Measurements from ENCODE around the gene STAT5B. TPM values are rescaled to one million over a fixed set of nuclear protein-coding genes. Genes with fewer than 3 reads are reported as not detected.
"Not testable (repeated sequence)": the region's sequence is repeated elsewhere in the genome, so short reads cannot be mapped to it uniquely, and the experiment has no call there.

The STAT5B gene
- polyA plus RNA-seq, 2 donors = 14.0 to 14.4 TPM

DNA sequence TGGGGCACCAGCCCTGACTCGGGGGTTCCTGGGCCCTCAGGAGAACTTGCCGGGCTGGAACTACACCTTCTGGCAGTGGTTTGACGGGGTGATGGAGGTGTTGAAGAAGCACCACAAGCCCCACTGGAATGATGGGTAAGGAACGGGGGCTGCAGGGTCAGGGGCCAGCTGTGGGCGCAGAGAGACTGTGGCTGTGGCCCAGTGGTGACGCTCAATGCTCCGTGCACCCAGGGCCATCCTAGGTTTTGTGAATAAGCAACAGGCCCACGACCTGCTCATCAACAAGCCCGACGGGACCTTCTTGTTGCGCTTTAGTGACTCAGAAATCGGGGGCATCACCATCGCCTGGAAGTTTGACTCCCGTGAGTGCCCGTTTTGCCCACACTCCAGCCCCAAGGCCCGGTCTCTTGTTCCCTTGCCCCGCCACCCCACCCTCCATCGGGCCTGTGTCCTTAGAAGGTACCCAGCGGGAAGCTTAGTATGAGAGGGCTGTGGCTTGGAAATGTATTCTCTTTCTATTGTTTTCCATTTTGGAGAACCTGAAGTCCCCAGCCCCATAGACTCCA, 31.3 kb upstream of the STAT5B start:
- Histone ChIP-seq H3K27me3 (ENCODE audit: control insufficient read depth in 1 of 2, insufficient read depth in 2 of 2, low read length in 2 of 2) (no peaks in the 10 kb centered on the region), H3K27ac (ENCODE audit: low read depth in 2 of 2, low read length in 1 of 2) (no peak overlapping the region), H3K9me3 (ENCODE audit: control insufficient read depth in 2 of 2, insufficient read depth in 1 of 2, low read depth in 1 of 2, low read length in 1 of 2) (no peaks in the 10 kb centered on the region), H3K4me1 (ENCODE audit: control insufficient read depth in 2 of 2, insufficient read depth in 2 of 2, low read length in 1 of 2) (no peaks in the 10 kb centered on the region), H3K4me3 (ENCODE audit: low read depth in 1 of 2, low read length in 2 of 2) (no peak overlapping the region), H3K36me3 (ENCODE audit: control insufficient read depth in 2 of 2, insufficient read depth in 2 of 2, low read length in 1 of 2) (peaks cover 8 to 14% of the 10 kb centered on the region in 2 donors)
- WGBS, 2 donors = 90 to 92% methylated on average over 17 to 19 of the region's 19 CpGs

DNA sequence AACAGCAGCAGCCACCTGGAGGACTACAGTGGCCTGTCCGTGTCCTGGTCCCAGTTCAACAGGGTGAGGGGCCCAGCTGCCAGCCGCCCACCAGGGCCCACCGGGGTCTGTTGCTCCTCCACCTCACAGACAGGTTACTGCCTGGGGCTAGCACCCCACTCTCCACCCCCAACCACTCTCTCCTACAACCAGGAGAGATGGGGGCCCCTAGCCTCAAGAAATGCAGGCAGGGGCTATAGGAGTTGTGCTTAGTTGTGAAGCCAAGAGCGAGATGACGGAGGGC, 30.1 kb upstream of the STAT5B start:
- peaks cover 15 to 19% of the 10 kb centered on the region in 2 donors for H3K36me3 ChIP-seq (ENCODE audit: control insufficient read depth in 2 of 2, insufficient read depth in 2 of 2, low read length in 1 of 2)
- H3K9me3 ChIP-seq (ENCODE audit: control insufficient read depth in 2 of 2, insufficient read depth in 1 of 2, low read depth in 1 of 2, low read length in 1 of 2) = no peaks in the 10 kb centered on the region
- H3K27me3 ChIP-seq (ENCODE audit: control insufficient read depth in 1 of 2, insufficient read depth in 2 of 2, low read length in 2 of 2) = no peaks in the 10 kb centered on the region
- no peak overlapping the region for H3K27ac ChIP-seq (ENCODE audit: low read depth in 2 of 2, low read length in 1 of 2)
- no peaks in the 10 kb centered on the region for H3K4me1 ChIP-seq (ENCODE audit: control insufficient read depth in 2 of 2, insufficient read depth in 2 of 2, low read length in 1 of 2)
- 97 to 98% methylated on average over 5 of the region's 5 CpGs for WGBS, 2 donors
- H3K4me3 ChIP-seq (ENCODE audit: low read depth in 1 of 2, low read length in 2 of 2) = no peak overlapping the region

DNA sequence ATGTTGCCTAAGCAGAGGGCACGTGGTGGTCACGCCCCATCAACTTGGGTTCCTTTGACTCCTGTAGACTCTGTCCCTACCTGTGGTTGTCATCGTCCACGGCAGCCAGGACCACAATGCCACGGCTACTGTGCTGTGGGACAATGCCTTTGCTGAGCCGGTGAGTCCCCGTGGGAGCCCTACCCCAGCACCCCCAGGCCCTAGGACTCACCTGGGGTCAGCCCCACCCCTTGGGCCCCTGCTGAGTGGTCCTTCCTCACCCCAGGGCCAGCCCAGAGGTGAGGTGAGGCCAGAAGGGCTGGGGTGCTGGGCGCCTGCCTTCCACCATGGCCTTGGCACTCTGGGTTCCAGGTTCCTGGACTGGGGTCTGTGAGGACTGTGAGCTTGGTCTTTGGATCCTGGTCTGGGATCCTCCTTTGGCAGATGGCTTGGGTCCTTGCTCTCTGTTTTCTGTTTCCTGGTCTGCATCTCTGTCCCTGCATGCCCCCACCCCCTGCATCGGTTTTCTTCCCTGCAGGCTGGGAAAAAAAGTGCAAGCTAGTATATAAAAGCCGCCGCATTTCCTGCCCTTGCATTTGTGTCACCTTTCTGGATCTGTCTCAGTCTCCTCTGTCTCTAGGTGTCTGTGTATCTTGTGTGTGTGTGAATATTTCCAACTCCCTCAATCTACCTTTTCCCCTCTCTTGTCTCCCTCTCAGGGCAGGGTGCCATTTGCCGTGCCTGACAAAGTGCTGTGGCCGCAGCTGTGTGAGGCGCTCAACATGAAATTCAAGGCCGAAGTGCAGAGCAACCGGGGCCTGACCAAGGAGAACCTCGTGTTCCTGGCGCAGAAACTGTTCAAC, 29.6 kb upstream of the STAT5B start:
- Histone ChIP-seq H3K36me3 (ENCODE audit: control insufficient read depth in 2 of 2, insufficient read depth in 2 of 2, low read length in 1 of 2) (peaks cover 15 to 21% of the 10 kb centered on the region in 2 donors), H3K4me3 (ENCODE audit: low read depth in 1 of 2, low read length in 2 of 2) (no peak overlapping the region), H3K27me3 (ENCODE audit: control insufficient read depth in 1 of 2, insufficient read depth in 2 of 2, low read length in 2 of 2) (no peaks in the 10 kb centered on the region), H3K27ac (ENCODE audit: low read depth in 2 of 2, low read length in 1 of 2) (no peak overlapping the region), H3K4me1 (ENCODE audit: control insufficient read depth in 2 of 2, insufficient read depth in 2 of 2, low read length in 1 of 2) (no peaks in the 10 kb centered on the region), H3K9me3 (ENCODE audit: control insufficient read depth in 2 of 2, insufficient read depth in 1 of 2, low read depth in 1 of 2, low read length in 1 of 2) (no peaks in the 10 kb centered on the region)
- WGBS, 2 donors = 84 to 86% methylated on average over 14 to 18 of the region's 18 CpGs

DNA sequence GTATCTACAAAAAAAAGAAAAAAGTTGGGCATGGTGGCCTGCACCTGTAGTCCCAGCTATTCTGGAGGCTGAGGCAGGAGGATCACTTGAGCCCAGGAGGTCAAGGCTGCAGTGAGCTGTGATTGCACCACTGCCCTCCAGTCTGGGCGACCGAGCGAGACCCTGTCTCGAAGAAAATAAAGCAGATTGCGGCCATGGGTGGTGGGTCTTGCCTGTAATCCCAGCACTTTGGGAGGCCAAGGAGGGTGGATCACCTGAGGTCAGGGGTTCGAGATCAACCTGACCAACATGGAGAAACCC, 28.8 kb upstream of the STAT5B start:
- not testable (repeated sequence) for H3K4me3 ChIP-seq (ENCODE audit: low read depth in 1 of 2, low read length in 2 of 2); H3K9me3 ChIP-seq (ENCODE audit: control insufficient read depth in 2 of 2, insufficient read depth in 1 of 2, low read depth in 1 of 2, low read length in 1 of 2); H3K27me3 ChIP-seq (ENCODE audit: control insufficient read depth in 1 of 2, insufficient read depth in 2 of 2, low read length in 2 of 2); H3K4me1 ChIP-seq (ENCODE audit: control insufficient read depth in 2 of 2, insufficient read depth in 2 of 2, low read length in 1 of 2); H3K27ac ChIP-seq (ENCODE audit: low read depth in 2 of 2, low read length in 1 of 2)
- WGBS, 2 donors = 98% methylated on average over 6 of the region's 6 CpGs
- H3K36me3 ChIP-seq (ENCODE audit: control insufficient read depth in 2 of 2, insufficient read depth in 2 of 2, low read length in 1 of 2) = peaks cover 15 to 19% of the 10 kb centered on the region in 2 donors

DNA sequence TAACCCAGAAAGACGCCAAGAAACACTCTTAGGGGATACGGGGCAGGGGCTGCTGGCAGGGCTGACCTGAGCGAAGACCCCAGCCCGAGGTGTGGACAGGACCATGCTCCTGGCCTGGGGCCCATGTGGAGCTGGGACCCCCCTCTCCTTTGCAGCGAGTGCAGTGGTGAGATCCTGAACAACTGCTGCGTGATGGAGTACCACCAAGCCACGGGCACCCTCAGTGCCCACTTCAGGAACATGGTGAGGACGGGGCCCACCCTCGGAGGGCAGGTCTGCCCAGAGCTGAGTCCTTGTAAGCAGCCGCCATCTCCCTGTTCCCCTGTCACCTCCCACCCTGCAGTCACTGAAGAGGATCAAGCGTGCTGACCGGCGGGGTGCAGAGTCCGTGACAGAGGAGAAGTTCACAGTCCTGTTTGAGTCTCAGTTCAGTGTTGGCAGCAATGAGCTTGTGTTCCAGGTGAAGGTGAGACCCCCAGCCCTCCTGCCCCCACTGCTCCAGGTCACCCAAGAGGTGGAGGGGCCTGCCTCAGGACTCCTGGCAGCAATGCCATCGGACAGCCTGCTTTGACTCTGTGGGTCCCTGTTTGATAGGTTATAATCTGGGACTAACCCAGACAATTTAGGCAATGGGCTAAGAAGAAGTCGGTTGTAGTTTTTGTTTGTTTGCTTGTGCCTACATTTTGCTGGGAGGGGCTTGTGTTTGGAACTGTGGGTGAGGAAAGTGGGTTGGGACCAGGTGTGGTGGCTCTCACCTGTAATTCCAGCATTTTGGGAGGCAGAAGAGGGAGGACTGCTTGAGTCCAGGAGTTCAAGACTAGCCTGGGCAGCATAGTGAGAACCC, 28.2 kb upstream of the STAT5B start:
- no peaks in the 10 kb centered on the region for H3K4me1 ChIP-seq (ENCODE audit: control insufficient read depth in 2 of 2, insufficient read depth in 2 of 2, low read length in 1 of 2)
- no peaks in the 10 kb centered on the region for H3K9me3 ChIP-seq (ENCODE audit: control insufficient read depth in 2 of 2, insufficient read depth in 1 of 2, low read depth in 1 of 2, low read length in 1 of 2)
- H3K4me3 ChIP-seq (ENCODE audit: low read depth in 1 of 2, low read length in 2 of 2) = no peak overlapping the region
- peaks cover 15 to 19% of the 10 kb centered on the region in 2 donors for H3K36me3 ChIP-seq (ENCODE audit: control insufficient read depth in 2 of 2, insufficient read depth in 2 of 2, low read length in 1 of 2)
- no peaks in the 10 kb centered on the region for H3K27me3 ChIP-seq (ENCODE audit: control insufficient read depth in 1 of 2, insufficient read depth in 2 of 2, low read length in 2 of 2)
- no peak overlapping the region for H3K27ac ChIP-seq (ENCODE audit: low read depth in 2 of 2, low read length in 1 of 2)
- WGBS, 2 donors = 95 to 96% methylated on average over 16 of the region's 16 CpGs

DNA sequence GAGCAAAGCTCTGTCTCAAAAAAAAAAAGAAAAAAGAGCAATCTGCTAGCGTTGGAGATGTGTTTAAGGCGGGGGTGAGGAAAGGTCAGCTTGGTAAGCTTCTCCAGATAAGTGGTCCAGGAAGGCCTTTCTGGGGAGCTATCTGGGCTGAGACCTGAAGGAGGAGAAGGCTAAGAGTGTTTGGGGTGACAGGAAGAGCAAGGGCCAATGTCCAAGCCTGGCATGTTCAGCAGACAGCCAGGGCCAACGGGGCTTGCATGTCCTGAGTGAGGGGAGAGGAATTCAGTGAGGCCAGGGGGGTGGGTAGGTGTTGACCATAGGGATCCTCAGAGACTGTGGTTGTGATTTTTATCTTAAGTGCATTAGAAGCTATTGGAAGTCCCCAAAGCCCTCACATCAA, 27.5 kb upstream of the STAT5B start:
- Histone ChIP-seq H3K27me3 (ENCODE audit: control insufficient read depth in 1 of 2, insufficient read depth in 2 of 2, low read length in 2 of 2) (no peaks in the 10 kb centered on the region), H3K36me3 (ENCODE audit: control insufficient read depth in 2 of 2, insufficient read depth in 2 of 2, low read length in 1 of 2) (peaks cover 15 to 19% of the 10 kb centered on the region in 2 donors), H3K4me1 (ENCODE audit: control insufficient read depth in 2 of 2, insufficient read depth in 2 of 2, low read length in 1 of 2) (no peaks in the 10 kb centered on the region), H3K4me3 (ENCODE audit: low read depth in 1 of 2, low read length in 2 of 2) (no peak overlapping the region), H3K27ac (ENCODE audit: low read depth in 2 of 2, low read length in 1 of 2) (no peak overlapping the region), H3K9me3 (ENCODE audit: control insufficient read depth in 2 of 2, insufficient read depth in 1 of 2, low read depth in 1 of 2, low read length in 1 of 2) (no peaks in the 10 kb centered on the region)
- 86 to 89% methylated on average over 3 of the region's 3 CpGs for WGBS, 2 donors

DNA sequence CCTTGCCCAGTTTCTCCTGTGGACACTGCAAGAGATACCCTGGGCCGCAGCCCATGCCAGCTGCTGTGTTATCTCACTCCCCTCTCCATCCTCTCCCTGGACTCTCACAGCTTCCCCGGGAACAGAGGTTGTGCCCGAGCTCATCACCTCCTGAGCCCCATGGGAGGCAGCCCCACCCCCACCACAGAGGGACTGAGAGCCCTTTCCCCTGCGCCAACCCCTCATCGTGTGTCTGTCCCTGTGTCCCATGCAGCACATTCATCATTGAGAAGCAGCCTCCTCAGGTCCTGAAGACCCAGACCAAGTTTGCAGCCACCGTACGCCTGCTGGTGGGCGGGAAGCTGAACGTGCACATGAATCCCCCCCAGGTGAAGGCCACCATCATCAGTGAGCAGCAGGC, 24.8 kb upstream of the STAT5B start:
- WGBS, 2 donors = 81 to 90% methylated on average over 9 of the region's 9 CpGs
- no peaks in the 10 kb centered on the region for H3K27me3 ChIP-seq (ENCODE audit: control insufficient read depth in 1 of 2, insufficient read depth in 2 of 2, low read length in 2 of 2)
- H3K4me1 ChIP-seq (ENCODE audit: control insufficient read depth in 2 of 2, insufficient read depth in 2 of 2, low read length in 1 of 2) = no peaks in the 10 kb centered on the region
- no peak overlapping the region for H3K27ac ChIP-seq (ENCODE audit: low read depth in 2 of 2, low read length in 1 of 2)
- H3K36me3 ChIP-seq (ENCODE audit: control insufficient read depth in 2 of 2, insufficient read depth in 2 of 2, low read length in 1 of 2) = peaks cover 11 to 19% of the 10 kb centered on the region in 2 donors
- no peaks in the 10 kb centered on the region for H3K9me3 ChIP-seq (ENCODE audit: control insufficient read depth in 2 of 2, insufficient read depth in 1 of 2, low read depth in 1 of 2, low read length in 1 of 2)
- no peak overlapping the region for H3K4me3 ChIP-seq (ENCODE audit: low read depth in 1 of 2, low read length in 2 of 2)

DNA sequence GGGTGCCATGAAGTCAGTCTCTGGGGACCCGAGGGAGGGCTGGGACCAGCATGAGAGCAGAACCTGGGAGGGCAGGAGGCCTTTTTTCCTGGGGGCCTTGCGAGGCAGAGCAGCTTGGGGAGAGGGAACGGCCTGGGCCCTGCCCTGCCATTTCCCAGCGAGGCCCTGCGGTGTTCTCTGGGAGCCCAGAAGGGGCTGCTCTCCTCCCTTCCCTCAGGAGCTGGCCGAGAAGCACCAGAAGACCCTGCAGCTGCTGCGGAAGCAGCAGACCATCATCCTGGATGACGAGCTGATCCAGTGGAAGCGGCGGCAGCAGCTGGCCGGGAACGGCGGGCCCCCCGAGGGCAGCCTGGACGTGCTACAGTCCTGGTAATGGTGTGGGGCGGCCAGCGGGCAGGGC, 23.7 kb upstream of the STAT5B start:
- peaks cover 14 to 24% of the 10 kb centered on the region in 2 donors for H3K36me3 ChIP-seq (ENCODE audit: control insufficient read depth in 2 of 2, insufficient read depth in 2 of 2, low read length in 1 of 2)

DNA sequence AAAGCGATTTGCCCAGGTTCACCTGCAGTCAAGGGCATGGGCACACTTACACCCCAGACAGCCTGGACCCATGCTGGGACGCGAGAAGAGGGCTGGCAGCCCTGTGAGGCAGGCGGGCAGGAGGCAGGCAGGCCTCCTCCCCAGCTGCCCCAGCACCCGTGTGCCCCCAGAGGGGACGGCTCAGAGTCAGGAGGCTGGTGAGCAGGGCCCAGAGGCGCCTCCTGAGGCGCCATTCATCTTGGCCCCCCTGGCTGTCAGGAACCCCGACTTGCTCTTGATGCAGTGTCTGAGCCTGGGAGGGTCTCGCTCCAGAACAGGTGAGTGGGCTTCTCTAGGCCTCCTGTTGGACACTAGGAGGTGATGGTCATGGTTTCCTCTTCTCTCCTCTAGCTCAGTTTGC, 23.2 kb upstream of the STAT5B start:
- not testable (repeated sequence) for H3K4me1 ChIP-seq (ENCODE audit: control insufficient read depth in 2 of 2, insufficient read depth in 2 of 2, low read length in 1 of 2); H3K4me3 ChIP-seq (ENCODE audit: low read depth in 1 of 2, low read length in 2 of 2); H3K27me3 ChIP-seq (ENCODE audit: control insufficient read depth in 1 of 2, insufficient read depth in 2 of 2, low read length in 2 of 2); H3K27ac ChIP-seq (ENCODE audit: low read depth in 2 of 2, low read length in 1 of 2); H3K9me3 ChIP-seq (ENCODE audit: control insufficient read depth in 2 of 2, insufficient read depth in 1 of 2, low read depth in 1 of 2, low read length in 1 of 2)
- 93 to 95% methylated on average over 10 of the region's 10 CpGs for WGBS, 2 donors
- peaks cover 14 to 19% of the 10 kb centered on the region in 2 donors for H3K36me3 ChIP-seq (ENCODE audit: control insufficient read depth in 2 of 2, insufficient read depth in 2 of 2, low read length in 1 of 2)

More for the DNA sequence above, 23.7 kb upstream of the STAT5B start:
- 98% methylated on average over 4 of the region's 17 CpGs; no CpG with 5 or more reads in 1 of the 2 donors for WGBS, 2 donors
- not testable (repeated sequence) for H3K4me3 ChIP-seq (ENCODE audit: low read depth in 1 of 2, low read length in 2 of 2); H3K27me3 ChIP-seq (ENCODE audit: control insufficient read depth in 1 of 2, insufficient read depth in 2 of 2, low read length in 2 of 2); H3K9me3 ChIP-seq (ENCODE audit: control insufficient read depth in 2 of 2, insufficient read depth in 1 of 2, low read depth in 1 of 2, low read length in 1 of 2); H3K27ac ChIP-seq (ENCODE audit: low read depth in 2 of 2, low read length in 1 of 2); H3K4me1 ChIP-seq (ENCODE audit: control insufficient read depth in 2 of 2, insufficient read depth in 2 of 2, low read length in 1 of 2)

Data from esophagus (tissue), 2 donors.